ENCODE results near the gene STAT5B. TPM values are rescaled to one million over a fixed set of nuclear protein-coding genes. Genes with fewer than 3 reads are reported as not detected.

STAT5B gene
- polyA plus RNA-seq, 3 donors = 28.5 to 103 (median 47.9) TPM

DNA sequence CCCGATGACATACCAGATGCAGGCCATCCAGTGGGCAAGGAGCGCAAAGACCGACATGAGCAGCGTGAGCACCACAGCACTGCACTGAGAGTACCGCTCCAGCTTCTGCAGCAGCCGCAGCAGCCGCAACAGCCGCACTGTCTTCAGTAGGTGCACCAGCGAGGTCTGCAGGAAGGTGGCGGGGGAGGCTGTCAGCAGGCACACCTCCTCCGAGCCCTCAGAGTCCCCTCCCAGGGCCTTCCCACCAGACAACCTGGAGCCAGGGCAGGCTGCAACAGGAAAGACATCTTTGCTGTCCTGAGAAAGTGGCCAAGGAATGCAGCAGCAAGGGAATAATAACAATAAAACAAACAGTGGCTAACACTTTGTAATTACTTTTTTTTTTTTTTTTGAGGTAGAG is 104.4 kb downstream of the STAT5B start:
- Histone ChIP-seq H3K4me2 (replicated peaks; ENCODE audit: extremely low read depth, low read length, poor library complexity, severe bottlenecking) (no peak overlapping the region), H3K9ac (ENCODE audit: insufficient read depth, low read length, poor library complexity, severe bottlenecking) (no peak overlapping the region), H3K36me3 (replicated peaks in 1 of 2; ENCODE audit: control insufficient read depth in 1 of 2, insufficient read depth in 2 of 2, low read length in 2 of 2) (no peaks in the 10 kb centered on the region), H2AFZ (ENCODE audit: insufficient read depth, low read depth, low read length, poor library complexity, severe bottlenecking) (no peak overlapping the region), H3K27me3 (ENCODE audit: control insufficient read depth in 2 of 2, insufficient read depth in 2 of 2, low read length in 2 of 2) (no peaks in the 10 kb centered on the region), H3K9me3 (replicated peaks in 1 of 2; ENCODE audit: control insufficient read depth in 1 of 2, insufficient read depth in 1 of 2, low read length in 2 of 2) (no peaks in the 10 kb centered on the region), H4K20me1 (ENCODE audit: insufficient read depth, low read length) (no peaks in the 10 kb centered on the region), H3K27ac (ENCODE audit: low read depth in 1 of 2, low read length in 2 of 2) (no peak overlapping the region), H3K79me2 (ENCODE audit: insufficient read depth, low read length) (no peaks in the 10 kb centered on the region), H3K4me1 (ENCODE audit: control insufficient read depth in 1 of 2, insufficient read depth in 2 of 2, low read length in 2 of 2) (peaks cover 14 to 15% of the 10 kb centered on the region in 2 donors), H3K4me3 (replicated peaks in 1 of 3; ENCODE audit: low read depth in 2 of 3, low read length in 3 of 3) (no peak overlapping the region)
- H3K27me3 Mint-ChIP-seq (ENCODE audit: low read depth in 3 of 3) = peaks cover 6 to 11% (median 11%) of the 10 kb centered on the region in 3 donors
- no peak overlapping the region for H3K27ac Mint-ChIP-seq
- peaks cover 14% of the 10 kb centered on the region for H3K4me1 Mint-ChIP-seq
- H3K36me3 Mint-ChIP-seq = no peaks in the 10 kb centered on the region
- TF ChIP-seq, protein P1, sequence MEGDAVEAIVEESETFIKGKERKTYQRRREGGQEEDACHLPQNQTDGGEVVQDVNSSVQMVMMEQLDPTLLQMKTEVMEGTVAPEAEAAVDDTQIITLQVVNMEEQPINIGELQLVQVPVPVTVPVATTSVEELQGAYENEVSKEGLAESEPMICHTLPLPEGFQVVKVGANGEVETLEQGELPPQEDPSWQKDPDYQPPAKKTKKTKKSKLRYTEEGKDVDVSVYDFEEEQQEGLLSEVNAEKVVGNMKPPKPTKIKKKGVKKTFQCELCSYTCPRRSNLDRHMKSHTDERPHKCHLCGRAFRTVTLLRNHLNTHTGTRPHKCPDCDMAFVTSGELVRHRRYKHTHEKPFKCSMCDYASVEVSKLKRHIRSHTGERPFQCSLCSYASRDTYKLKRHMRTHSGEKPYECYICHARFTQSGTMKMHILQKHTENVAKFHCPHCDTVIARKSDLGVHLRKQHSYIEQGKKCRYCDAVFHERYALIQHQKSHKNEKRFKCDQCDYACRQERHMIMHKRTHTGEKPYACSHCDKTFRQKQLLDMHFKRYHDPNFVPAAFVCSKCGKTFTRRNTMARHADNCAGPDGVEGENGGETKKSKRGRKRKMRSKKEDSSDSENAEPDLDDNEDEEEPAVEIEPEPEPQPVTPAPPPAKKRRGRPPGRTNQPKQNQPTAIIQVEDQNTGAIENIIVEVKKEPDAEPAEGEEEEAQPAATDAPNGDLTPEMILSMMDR (IDR thresholded peaks at IDR 0.05) = no peak
- H3K4me3 Mint-ChIP-seq = no peak overlapping the region
- WGBS (ENCODE audit: insufficient coverage) = 93% methylated on average over 11 of the region's 11 CpGs
- intact Hi-C loops (cut with micrococcal nuclease) = no loop called here
- H3K9me3 Mint-ChIP-seq = no peaks in the 10 kb centered on the region
- no peak for DNase-seq

DNA sequence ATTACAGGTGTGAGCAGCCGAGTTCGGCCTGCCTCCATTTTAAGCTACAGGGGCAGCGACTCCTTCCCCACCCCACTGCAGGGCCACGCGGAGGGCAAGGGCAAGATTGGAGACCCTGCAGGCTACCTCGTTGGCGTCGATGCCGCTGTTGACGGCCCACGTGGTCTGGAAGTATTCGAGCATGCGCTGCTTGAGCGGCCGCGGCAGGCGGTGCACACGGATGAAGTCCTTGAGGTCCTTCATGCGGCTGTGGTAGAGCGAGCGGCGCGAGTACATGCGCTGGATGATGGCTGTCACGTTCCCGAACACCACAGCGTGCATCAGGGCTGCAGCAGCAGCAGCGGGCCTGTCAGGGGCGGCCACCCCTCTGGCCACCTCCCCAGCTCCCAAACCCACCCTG is 106.8 kb downstream of the STAT5B start:
- no peaks in the 10 kb centered on the region for H3K79me2 ChIP-seq (ENCODE audit: insufficient read depth, low read length)
- H3K4me2 ChIP-seq (replicated peaks; ENCODE audit: extremely low read depth, low read length, poor library complexity, severe bottlenecking) = no peak overlapping the region
- H3K4me1 Mint-ChIP-seq = peaks cover 16% of the 10 kb centered on the region
- H3K4me3 Mint-ChIP-seq = no peak overlapping the region
- H2AFZ ChIP-seq (ENCODE audit: insufficient read depth, low read depth, low read length, poor library complexity, severe bottlenecking) = no peak overlapping the region
- H3K36me3 ChIP-seq (replicated peaks in 1 of 2; ENCODE audit: control insufficient read depth in 1 of 2, insufficient read depth in 2 of 2, low read length in 2 of 2) = no peaks in the 10 kb centered on the region
- H3K27ac Mint-ChIP-seq = no peak overlapping the region
- no peaks in the 10 kb centered on the region for H4K20me1 ChIP-seq (ENCODE audit: insufficient read depth, low read length)
- no peaks in the 10 kb centered on the region for H3K9me3 ChIP-seq (replicated peaks in 1 of 2; ENCODE audit: control insufficient read depth in 1 of 2, insufficient read depth in 1 of 2, low read length in 2 of 2)
- TF ChIP-seq, protein P1 (IDR thresholded peaks at IDR 0.05) = no peak
- no peak overlapping the region for H3K4me3 ChIP-seq (replicated peaks in 1 of 3; ENCODE audit: low read depth in 2 of 3, low read length in 3 of 3)
- peaks cover 16 to 19% of the 10 kb centered on the region in 2 donors for H3K4me1 ChIP-seq (ENCODE audit: control insufficient read depth in 1 of 2, insufficient read depth in 2 of 2, low read length in 2 of 2)
- no peaks in the 10 kb centered on the region for H3K27me3 ChIP-seq (ENCODE audit: control insufficient read depth in 2 of 2, insufficient read depth in 2 of 2, low read length in 2 of 2)
- no peak for DNase-seq
- intact Hi-C loops (cut with micrococcal nuclease) = no loop called here
- H3K27me3 Mint-ChIP-seq (ENCODE audit: low read depth in 3 of 3) = peaks cover 4 to 8% (median 5%) of the 10 kb centered on the region in 3 donors
- 97% methylated on average over 27 of the region's 29 CpGs for WGBS (ENCODE audit: insufficient coverage)
- H3K9ac ChIP-seq (ENCODE audit: insufficient read depth, low read length, poor library complexity, severe bottlenecking) = no peak overlapping the region
- no peaks in the 10 kb centered on the region for H3K9me3 Mint-ChIP-seq
- no peaks in the 10 kb centered on the region for H3K36me3 Mint-ChIP-seq
- H3K27ac ChIP-seq (ENCODE audit: low read depth in 1 of 2, low read length in 2 of 2) = no peak overlapping the region
